Neural cell (in vitro differentiated cells): Measurements from ENCODE around the gene ARSB. TPM values are rescaled to one million over a fixed set of nuclear protein-coding genes. Genes with fewer than 3 reads are reported as not detected.

Source experiments
- H2AFZ ChIP-seq: fragments of 200-600, 300-800 bp; sonication (generic), shearing (Covaris generic); 2 replicates; pipeline ENCODE4 v1.6.0; 2014; ENCODE audit warnings: low read depth, mild to moderate bottlenecking, antibody characterized with exemption, low read length, moderate library complexity
- H3F3A ChIP-seq: fragments of 200-600 bp; shearing (Covaris generic); 2 replicates; pipeline ENCODE4 v1.6.1; 2016; ENCODE audit warnings: mild to moderate bottlenecking, moderate library complexity, mixed read lengths, antibody characterized with exemption, low read length; ENCODE audit not compliant: insufficient read depth, poor library complexity, severe bottlenecking
- H3K27ac ChIP-seq: fragments of 200-600, 300-800 bp; sonication (generic), shearing (Covaris generic); 2 replicates; pipeline ENCODE4 v1.5.1; 2014; ENCODE audit warnings: mild to moderate bottlenecking, low read length, moderate library complexity
- H3K27me3 ChIP-seq: fragments of 300-800, 200-600 bp; sonication (generic), shearing (Covaris generic); 2 replicates; pipeline ENCODE4 v1.6.0; 2014; ENCODE audit warnings: mild to moderate bottlenecking, low read depth, low read length, moderate library complexity; ENCODE audit not compliant: insufficient read depth
- H3K36me3 ChIP-seq: fragments of 300-800, 200-600 bp; sonication (generic), shearing (Covaris generic); 2 replicates; pipeline ENCODE4 v1.5.1; 2014; ENCODE audit warnings: mild to moderate bottlenecking, antibody characterized with exemption, low read length, moderate library complexity; ENCODE audit not compliant: insufficient read depth
- H3K4me2 ChIP-seq: fragments of 300-800, 200-600 bp; sonication (generic), shearing (Covaris generic); 2 replicates; pipeline ENCODE4 v1.6.0; 2014; ENCODE audit warnings: mild to moderate bottlenecking, low read length
- H3K4me3 ChIP-seq: fragments of 300-800, 200-600 bp; sonication (generic), shearing (Covaris generic); 2 replicates; pipeline ENCODE4 v1.5.1; 2014; ENCODE audit warnings: mild to moderate bottlenecking, low read length, moderate library complexity
- H3K79me2 ChIP-seq: fragments of 200-600 bp; shearing (Covaris generic); replicated peaks from 2 replicates; pipeline ENCODE4 v1.6.0; 2014; ENCODE audit warnings: mild to moderate bottlenecking, low read length, moderate library complexity; ENCODE audit not compliant: insufficient read depth
- H3K9ac ChIP-seq: fragments of 300-800, 200-600 bp; sonication (generic), shearing (Covaris generic); 2 replicates; pipeline ENCODE4 v1.6.1; 2016; ENCODE audit warnings: mild to moderate bottlenecking, low read length, mixed read lengths
- H3K9me2 ChIP-seq: fragments of 200-600 bp; shearing (Covaris generic); 2 replicates; pipeline ENCODE4 v1.6.1; 2016; ENCODE audit warnings: mild to moderate bottlenecking, low read length, mixed read lengths; ENCODE audit not compliant: insufficient read depth
- H3K9me3 ChIP-seq: fragments of 200-600, 300-800 bp; sonication (generic), shearing (Covaris generic); 2 replicates; pipeline ENCODE4 v1.6.1; 2016; ENCODE audit warnings: mild to moderate bottlenecking, mixed run types, low read length, moderate library complexity, mixed read lengths
- H4K20me1 ChIP-seq: fragments of 200-600 bp; shearing (Covaris generic); 2 replicates; pipeline ENCODE4 v1.6.1; 2016; ENCODE audit warnings: mild to moderate bottlenecking, mixed run types; ENCODE audit not compliant: insufficient read depth
- EP300 ChIP-seq: fragments of 450-650 bp; conservative IDR thresholded peaks from 2 replicates; pipeline ENCODE4 v1.6.1; 2014; ENCODE audit warnings: antibody characterized with exemption, mild to moderate bottlenecking, moderate library complexity; ENCODE audit not compliant: poor library complexity, severe bottlenecking
- EZH2 ChIP-seq: fragments of 200-600, 300-800 bp; shearing (Covaris generic), sonication (generic); IDR thresholded peaks from 2 replicates; pipeline ENCODE4 v1.6.1; 2014; ENCODE audit warnings: antibody characterized with exemption, low read length, borderline replicate concordance, mild to moderate bottlenecking; ENCODE audit not compliant: insufficient read depth, poor library complexity, severe bottlenecking
- MXI1 ChIP-seq: fragments of 450-650 bp; conservative IDR thresholded peaks from 2 replicates; pipeline ENCODE4 v1.6.1; 2014; ENCODE audit warnings: antibody characterized with exemption, mild to moderate bottlenecking; ENCODE audit not compliant: poor library complexity, severe bottlenecking
- POLR2AphosphoS5 ChIP-seq: IDR thresholded peaks from 2 replicates; pipeline ENCODE4 v1.6.1; 2012
- RAD21 ChIP-seq: fragments of 450-650 bp; conservative IDR thresholded peaks from 2 replicates; pipeline ENCODE4 v1.6.1; 2014; ENCODE audit warnings: antibody characterized with exemption, mild to moderate bottlenecking, moderate library complexity
- SMC3 ChIP-seq: fragments of 450-650 bp; conservative IDR thresholded peaks from 2 replicates; pipeline ENCODE4 v1.6.1; 2014; ENCODE audit warnings: antibody characterized with exemption, mild to moderate bottlenecking, moderate library complexity; ENCODE audit not compliant: poor library complexity
- TAF1 ChIP-seq: IDR thresholded peaks from 2 replicates; pipeline ENCODE4 v1.6.1; 2012; ENCODE audit warnings: low read depth
- polyA plus RNA-seq: library from polyadenylated mRNA; depleted of rRNA; stranded (reverse); fragments of >200 nt; gene quantifications from 2 replicates; pipeline ENCODE4 v1.2.3, GENCODE V29; 2014
- TF ChIP-seq, protein P1 (sequence below): fragments of 450-650 bp; IDR thresholded peaks from 2 replicates; pipeline ENCODE4 v1.5.1; 2014; ENCODE audit warnings: antibody characterized with exemption, mild to moderate bottlenecking, moderate library complexity; ENCODE audit not compliant: poor library complexity, severe bottlenecking
- TF ChIP-seq, protein P2 (sequence below): IDR thresholded peaks from 2 replicates; pipeline ENCODE4 v1.6.1; 2012; ENCODE audit warnings: borderline replicate concordance

The ARSB gene
- polyA plus RNA-seq, 1 donor from 2014 or later = 8.7 TPM

DNA sequence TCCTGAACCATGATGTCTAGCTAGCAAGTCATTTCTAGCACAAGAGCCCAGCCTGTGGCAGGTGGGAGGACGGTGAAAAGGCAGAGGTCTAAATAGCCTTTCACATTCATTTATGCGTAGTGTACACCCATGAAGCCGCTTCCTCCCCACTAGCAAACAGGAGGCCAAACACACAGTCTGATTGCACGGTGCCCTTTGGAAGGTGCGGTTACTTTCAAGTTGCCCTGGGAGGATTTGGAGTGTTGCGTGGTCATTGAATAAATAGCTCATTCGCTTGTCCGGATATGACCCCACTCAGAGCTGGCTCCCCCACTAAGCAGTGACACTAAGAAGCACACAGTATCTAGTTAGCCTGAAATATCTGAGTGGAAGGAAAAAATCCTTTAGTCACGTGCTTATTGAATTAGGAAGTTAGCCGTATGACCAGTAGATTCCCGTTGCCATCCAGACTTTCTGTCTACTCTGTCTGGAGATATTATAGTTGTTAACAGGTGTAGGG is 664 bp upstream of the ARSB start:
- Histone ChIP-seq H3K36me3 (no peaks in the 10 kb centered on the region), H3K4me2 (peak overlapping the region; percentile 66), H3K79me2 (peaks cover 6% of the 10 kb centered on the region), H3F3A (no peaks in the 10 kb centered on the region), H3K9ac (peak overlapping the region; percentile 88), H3K9me2 (no peaks in the 10 kb centered on the region), H3K9me3 (no peaks in the 10 kb centered on the region), H3K27ac (peak overlapping the region; percentile 90), H3K27me3 (no peaks in the 10 kb centered on the region), H4K20me1 (no peaks in the 10 kb centered on the region), H3K4me3 (peak overlapping the region; percentile 68), H2AFZ (peak overlapping the region; percentile 68)
- TF ChIP-seq MXI1 = no peak
- no peak for TF ChIP-seq RAD21
- TF ChIP-seq, protein P1, sequence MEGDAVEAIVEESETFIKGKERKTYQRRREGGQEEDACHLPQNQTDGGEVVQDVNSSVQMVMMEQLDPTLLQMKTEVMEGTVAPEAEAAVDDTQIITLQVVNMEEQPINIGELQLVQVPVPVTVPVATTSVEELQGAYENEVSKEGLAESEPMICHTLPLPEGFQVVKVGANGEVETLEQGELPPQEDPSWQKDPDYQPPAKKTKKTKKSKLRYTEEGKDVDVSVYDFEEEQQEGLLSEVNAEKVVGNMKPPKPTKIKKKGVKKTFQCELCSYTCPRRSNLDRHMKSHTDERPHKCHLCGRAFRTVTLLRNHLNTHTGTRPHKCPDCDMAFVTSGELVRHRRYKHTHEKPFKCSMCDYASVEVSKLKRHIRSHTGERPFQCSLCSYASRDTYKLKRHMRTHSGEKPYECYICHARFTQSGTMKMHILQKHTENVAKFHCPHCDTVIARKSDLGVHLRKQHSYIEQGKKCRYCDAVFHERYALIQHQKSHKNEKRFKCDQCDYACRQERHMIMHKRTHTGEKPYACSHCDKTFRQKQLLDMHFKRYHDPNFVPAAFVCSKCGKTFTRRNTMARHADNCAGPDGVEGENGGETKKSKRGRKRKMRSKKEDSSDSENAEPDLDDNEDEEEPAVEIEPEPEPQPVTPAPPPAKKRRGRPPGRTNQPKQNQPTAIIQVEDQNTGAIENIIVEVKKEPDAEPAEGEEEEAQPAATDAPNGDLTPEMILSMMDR = no peak
- no peak for TF ChIP-seq EZH2
- TF ChIP-seq POLR2AphosphoS5 = no peak
- TF ChIP-seq, protein P2, sequence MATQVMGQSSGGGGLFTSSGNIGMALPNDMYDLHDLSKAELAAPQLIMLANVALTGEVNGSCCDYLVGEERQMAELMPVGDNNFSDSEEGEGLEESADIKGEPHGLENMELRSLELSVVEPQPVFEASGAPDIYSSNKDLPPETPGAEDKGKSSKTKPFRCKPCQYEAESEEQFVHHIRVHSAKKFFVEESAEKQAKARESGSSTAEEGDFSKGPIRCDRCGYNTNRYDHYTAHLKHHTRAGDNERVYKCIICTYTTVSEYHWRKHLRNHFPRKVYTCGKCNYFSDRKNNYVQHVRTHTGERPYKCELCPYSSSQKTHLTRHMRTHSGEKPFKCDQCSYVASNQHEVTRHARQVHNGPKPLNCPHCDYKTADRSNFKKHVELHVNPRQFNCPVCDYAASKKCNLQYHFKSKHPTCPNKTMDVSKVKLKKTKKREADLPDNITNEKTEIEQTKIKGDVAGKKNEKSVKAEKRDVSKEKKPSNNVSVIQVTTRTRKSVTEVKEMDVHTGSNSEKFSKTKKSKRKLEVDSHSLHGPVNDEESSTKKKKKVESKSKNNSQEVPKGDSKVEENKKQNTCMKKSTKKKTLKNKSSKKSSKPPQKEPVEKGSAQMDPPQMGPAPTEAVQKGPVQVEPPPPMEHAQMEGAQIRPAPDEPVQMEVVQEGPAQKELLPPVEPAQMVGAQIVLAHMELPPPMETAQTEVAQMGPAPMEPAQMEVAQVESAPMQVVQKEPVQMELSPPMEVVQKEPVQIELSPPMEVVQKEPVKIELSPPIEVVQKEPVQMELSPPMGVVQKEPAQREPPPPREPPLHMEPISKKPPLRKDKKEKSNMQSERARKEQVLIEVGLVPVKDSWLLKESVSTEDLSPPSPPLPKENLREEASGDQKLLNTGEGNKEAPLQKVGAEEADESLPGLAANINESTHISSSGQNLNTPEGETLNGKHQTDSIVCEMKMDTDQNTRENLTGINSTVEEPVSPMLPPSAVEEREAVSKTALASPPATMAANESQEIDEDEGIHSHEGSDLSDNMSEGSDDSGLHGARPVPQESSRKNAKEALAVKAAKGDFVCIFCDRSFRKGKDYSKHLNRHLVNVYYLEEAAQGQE = no peak
- no peak for TF ChIP-seq SMC3
- TF ChIP-seq EP300 = no peak
- no peak for TF ChIP-seq TAF1

DNA sequence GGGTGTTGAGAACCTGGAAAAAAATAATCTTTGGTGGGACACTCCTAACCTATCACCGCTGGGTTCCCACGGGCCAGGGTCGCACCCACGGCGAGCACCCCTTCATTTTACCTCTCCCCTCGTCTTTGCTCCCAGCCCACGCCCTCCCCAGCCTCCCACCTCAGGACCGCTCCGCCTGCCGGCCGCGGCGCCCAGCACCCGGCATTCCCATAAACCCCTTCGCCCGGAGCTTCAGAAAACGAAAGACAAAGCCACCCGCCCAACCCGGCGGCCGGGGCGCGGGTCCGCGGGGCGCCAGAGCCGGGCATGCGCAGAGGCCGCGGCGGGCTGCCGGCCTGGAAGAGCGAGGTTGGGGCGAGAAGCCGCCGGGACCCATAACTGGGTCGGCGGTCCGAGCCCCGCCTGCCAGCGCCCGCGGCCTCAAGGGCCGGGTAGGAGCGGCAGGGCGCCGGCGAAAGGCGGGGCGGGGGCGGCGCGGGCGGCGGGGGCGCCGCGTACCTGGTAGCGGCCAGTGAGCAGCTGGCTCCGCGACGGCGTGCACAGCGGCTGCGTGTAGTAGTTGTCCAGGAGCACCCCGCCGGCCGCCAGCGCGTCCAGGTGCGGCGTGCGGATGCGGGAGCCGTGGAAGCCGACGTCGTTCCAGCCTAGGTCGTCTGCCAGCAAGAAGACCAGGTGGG is 533 bp downstream of the ARSB start:
- Histone ChIP-seq H3K9me3 (no peaks in the 10 kb centered on the region), H3F3A (no peaks in the 10 kb centered on the region), H3K79me2 (peaks cover 6% of the 10 kb centered on the region), H3K36me3 (no peaks in the 10 kb centered on the region), H3K4me3 (peak overlapping the region; percentile 68), H2AFZ (peak overlapping the region; percentile 93), H3K9ac (peak overlapping the region; percentile 88), H3K27me3 (no peaks in the 10 kb centered on the region), H3K4me2 (peak overlapping the region; percentile 87), H3K9me2 (no peaks in the 10 kb centered on the region), H3K27ac (peak overlapping the region; percentile 90), H4K20me1 (no peaks in the 10 kb centered on the region)
- TF ChIP-seq, protein P1 = peak; percentile 55
- TF ChIP-seq EP300 = peak; percentile 36
- peak; percentile 72 for TF ChIP-seq POLR2AphosphoS5
- TF ChIP-seq, protein P2 = peak; percentile 65
- TF ChIP-seq MXI1 = peak; percentile 60
- TF ChIP-seq TAF1 = peak; percentile 38
- TF ChIP-seq SMC3 = peak; percentile 34
- TF ChIP-seq RAD21 = no peak
- TF ChIP-seq EZH2 = no peak
